Endothelial cell of coronary artery (primary cell): ENCODE data around the gene ATP7A. TPM values are rescaled to one million over a fixed set of nuclear protein-coding genes. Genes with fewer than 3 reads are reported as not detected.

Experiments
- total RNA-seq: library from RNA; depleted of rRNA; stranded (reverse); fragments of >200 nt; gene quantifications from 2 replicates; pipeline ENCODE4 v1.2.3, GENCODE V29; 2014

The ATP7A gene
- 10.8 and 17.8 TPM in 2 replicates for total RNA-seq

GRCh38 chrX:77910108-77910840 lies at the start of gene ATP7A:
Gene ATP7A, plus strand, starts transcription at chrX:77910693. Its CDS starts 60,949 bp downstream, at chrX:77971642.

DNA sequence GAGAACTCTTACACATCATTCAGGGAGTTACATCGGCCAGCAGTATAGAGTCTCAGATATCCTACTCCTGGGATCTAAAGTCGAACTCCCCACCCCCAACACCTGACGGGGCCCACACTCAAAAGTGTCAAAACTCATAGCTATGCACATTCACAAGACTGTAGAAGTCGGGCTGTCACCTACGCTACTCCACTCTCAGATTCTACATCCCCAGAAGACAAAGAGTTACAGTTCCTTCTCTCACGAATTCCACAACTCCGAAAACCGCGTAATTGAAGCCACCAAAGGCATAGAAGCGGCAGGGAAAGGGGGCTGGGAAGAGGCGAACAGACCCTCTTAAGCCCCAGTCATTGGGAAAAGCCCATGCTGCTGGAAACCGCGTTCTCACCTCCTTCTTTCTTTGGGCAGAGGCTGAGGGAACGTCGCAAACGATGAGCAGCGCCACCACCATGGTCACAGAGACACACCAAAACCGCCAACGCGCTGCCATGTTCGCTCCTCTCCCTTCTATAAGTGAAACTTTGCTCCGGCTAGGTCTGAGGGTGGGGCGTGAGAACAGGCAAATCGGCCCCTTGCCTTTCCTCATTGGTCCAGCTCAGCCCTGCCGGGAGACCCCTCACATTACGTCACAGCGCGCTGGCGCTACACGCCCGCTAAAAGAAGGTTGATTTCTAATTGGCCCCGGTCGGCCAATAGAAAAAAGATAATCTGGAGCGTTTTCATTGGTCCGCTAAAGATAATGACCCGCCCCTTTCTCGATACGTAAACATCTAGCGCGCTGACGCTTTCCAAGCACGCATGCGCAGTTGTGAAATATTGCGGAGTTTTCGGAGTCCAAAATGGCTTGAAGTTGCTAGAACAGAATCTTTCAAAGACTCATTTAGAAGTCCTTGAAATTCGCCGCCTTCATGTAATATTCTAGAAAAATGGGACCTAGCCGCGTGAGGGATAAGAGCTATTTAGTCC lies 15.3 kb upstream of the ATP7A start, which contains the start of gene MAGT1:
MAGT1 (minus strand) TSS at position 515 of the 966 bp plus-strand sequence; CDS start at position 490, 25 bp downstream.

DNA sequence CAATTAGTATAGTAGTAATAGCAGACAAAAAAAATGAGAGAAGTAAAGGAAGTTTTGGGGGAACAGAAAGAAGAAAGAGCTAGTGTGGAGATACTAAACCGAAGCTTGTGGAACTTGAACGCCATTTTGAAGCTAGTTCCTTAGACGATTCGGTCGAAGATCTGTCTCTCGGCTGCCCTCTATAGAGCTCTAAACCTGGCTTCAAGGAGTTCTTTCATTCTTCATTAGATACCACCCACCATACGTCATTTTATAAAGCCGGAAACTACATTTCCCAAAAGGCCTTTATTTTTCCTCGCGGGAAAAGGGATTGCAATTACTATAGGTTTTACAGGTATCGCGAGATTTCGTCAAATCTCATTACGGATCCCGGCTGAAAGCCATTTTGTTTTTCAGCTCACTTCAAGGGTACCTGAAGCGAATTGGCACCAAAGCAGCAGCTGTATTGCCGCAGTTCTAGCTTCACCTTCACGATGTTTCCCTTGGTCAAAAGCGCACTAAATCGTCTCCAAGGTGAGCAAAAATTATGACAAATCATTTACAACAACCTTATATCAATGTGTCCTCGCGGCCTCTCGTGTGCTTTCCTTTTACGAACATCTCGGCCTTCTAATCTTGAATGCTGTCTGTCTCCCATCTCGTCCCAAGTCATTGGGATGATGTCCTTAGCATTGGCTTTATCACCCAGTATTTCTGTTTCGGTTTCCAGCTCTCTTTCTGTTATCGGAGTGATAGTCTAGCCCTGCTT lies 11.2 kb upstream of the ATP7A start, which contains the start of gene COX7B:
COX7B (plus strand) TSS at position 388 of the 748 bp plus-strand sequence; CDS start at position 474, 86 bp downstream.

DNA sequence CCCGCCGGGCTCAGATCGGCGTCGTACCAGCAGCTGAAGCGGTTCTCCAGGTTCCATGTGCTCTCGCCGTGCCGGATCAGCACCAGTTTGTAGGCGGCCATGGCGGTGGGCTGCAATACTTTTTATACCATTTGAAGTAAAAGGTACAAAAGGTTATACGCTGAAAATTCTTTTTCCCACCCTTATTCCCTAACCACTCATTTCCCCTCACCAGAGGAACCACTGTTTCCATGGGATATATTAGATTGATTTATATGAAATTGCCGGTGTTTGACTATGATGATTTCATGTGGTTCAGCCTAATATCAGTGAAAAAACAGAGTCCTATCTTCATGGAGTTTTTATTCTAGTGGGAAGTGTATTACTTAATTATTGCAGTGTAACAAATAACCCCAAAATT lies 59.0 kb downstream of the ATP7A start, which contains the start of gene PGAM4:
PGAM4 (minus strand) TSS at position 101 of the 400 bp plus-strand sequence; CDS start at position 101, 0 bp downstream.

Other genes starting within 250 kb of the ATP7A start
- gene ATRX, start 124.5 kb upstream of the ATP7A start, total RNA-seq, result 82.1 and 101 TPM in 2 replicates
- 168 and 197 TPM in 2 replicates for gene MAGT1, start 15.3 kb upstream of the ATP7A start, total RNA-seq
- gene COX7B, start 11.2 kb upstream of the ATP7A start, total RNA-seq, result 384 and 483 TPM in 2 replicates
- gene PGAM4, start 58.9 kb downstream of the ATP7A start, total RNA-seq, result not detected in 2 replicates
- gene PGK1, start 193.6 kb downstream of the ATP7A start, total RNA-seq, result 240 and 355 TPM in 2 replicates
- gene TAF9B, start 229.0 kb downstream of the ATP7A start, total RNA-seq, result 9.7 and 13.9 TPM in 2 replicates